Fibroblast of villous mesenchyme (primary cell): Measurements from ENCODE around the gene OSBPL10. TPM values are rescaled to one million over a fixed set of nuclear protein-coding genes. Genes with fewer than 3 reads are reported as not detected.

Source experiments
- DNase-seq: peaks from one replicate; pipeline ENCODE4 v3.0.0-alpha.2; 2010; ENCODE audit warnings: low read depth
- H3K4me3 ChIP-seq: 2 replicates; pipeline ENCODE4 v1.5.1; 2011; ENCODE audit warnings: low read depth, mild to moderate bottlenecking, low read length
- CTCF ChIP-seq: IDR thresholded peaks from 2 replicates; pipeline ENCODE4 v1.5.1; 2012; ENCODE audit warnings: low read depth, mild to moderate bottlenecking, low read length; ENCODE audit not compliant: insufficient read depth
- total RNA-seq: library from RNA; depleted of rRNA; stranded (reverse); fragments of >200 nt; gene quantifications from 2 replicates; pipeline ENCODE4 v1.2.3, GENCODE V29; 2012

The OSBPL10 gene
- total RNA-seq, 1 donor, result 7.3 TPM

- TF ChIP-seq CTCF, result no peak
- no peak overlapping the region for H3K4me3 ChIP-seq
- DNase-seq, result no peak
Observed at GRCh38 chr3:31960793-31961431, 20.1 kb downstream of the OSBPL10 start.

- peak overlapping the region; percentile 30 for H3K4me3 ChIP-seq
- no peak for TF ChIP-seq CTCF
- DNase-seq, result peak; percentile 77
Observed at GRCh38 chr3:31959951-31960792, 20.9 kb downstream of the OSBPL10 start.

GRCh38 chr3:31959251-31959650, 21.8 kb downstream of the OSBPL10 start:
- no peak for TF ChIP-seq CTCF
- no peak overlapping the region for H3K4me3 ChIP-seq
- DNase-seq, result no peak

GRCh38 chr3:31958701-31959152, 22.3 kb downstream of the OSBPL10 start:
- TF ChIP-seq CTCF, result no peak
- DNase-seq, result no peak
- no peak overlapping the region for H3K4me3 ChIP-seq

GRCh38 chr3:31957106-31957505, 24.0 kb downstream of the OSBPL10 start:
- no peak for TF ChIP-seq CTCF
- no peak overlapping the region for H3K4me3 ChIP-seq
- DNase-seq, result peak; percentile 58

- H3K4me3 ChIP-seq, result no peak overlapping the region
- TF ChIP-seq CTCF, result no peak
- no peak for DNase-seq
Observed at GRCh38 chr3:31955581-31955980, 25.5 kb downstream of the OSBPL10 start.
